ENCODE results near the gene LPP.

GRCh38 chr3:188439080-188439479 is 285.1 kb downstream of the LPP start:
- TF ChIP-seq CTCF (IDR thresholded peaks at IDR 0.05): no peak
- TF ChIP-seq POLR2A (IDR thresholded peaks at IDR 0.05): no peak

All from ovary (tissue), 3 donors.